Measurements from ENCODE around the gene ZNF396. TPM values are rescaled to one million over a fixed set of nuclear protein-coding genes. Genes with fewer than 3 reads are reported as not detected.

The ZNF396 gene
- total RNA-seq, 2 experiments from 2014 or later = 0.70 to 1.1 TPM

Other genes starting within 250 kb of the ZNF396 start
- gene ZNF397, start 136.3 kb downstream of the ZNF396 start, total RNA-seq = 10 to 100 TPM; 10.8 to 13.1 TPM
- 10 to 100 TPM; 12.9 to 18.1 TPM for gene ZSCAN30, start 87.1 kb downstream of the ZNF396 start, total RNA-seq
- gene ZNF24, start 32.9 kb downstream of the ZNF396 start, total RNA-seq = 10 to 100 TPM; 44.2 to 51.7 TPM
- gene INO80C, start 120.6 kb upstream of the ZNF396 start, total RNA-seq = 10 to 100 TPM; 18.5 TPM
- gene GALNT1, start 204.4 kb upstream of the ZNF396 start, total RNA-seq = 10 to 100 TPM; 36.2 to 42.7 TPM

Measured in activated CD8-positive, alpha-beta memory T cell treated with anti-CD3 and anti-CD28 coated beads, Interleukin-2, amount 10 ng/mL, durations not matched to agents 7 days and 5 days (primary cell).